ENCODE measurements around the gene KCTD20.
"Not testable (repeated sequence)": the region's sequence is repeated elsewhere in the genome, so short reads cannot be mapped to it uniquely, and the experiment has no call there.

The KCTD20 gene

DNA sequence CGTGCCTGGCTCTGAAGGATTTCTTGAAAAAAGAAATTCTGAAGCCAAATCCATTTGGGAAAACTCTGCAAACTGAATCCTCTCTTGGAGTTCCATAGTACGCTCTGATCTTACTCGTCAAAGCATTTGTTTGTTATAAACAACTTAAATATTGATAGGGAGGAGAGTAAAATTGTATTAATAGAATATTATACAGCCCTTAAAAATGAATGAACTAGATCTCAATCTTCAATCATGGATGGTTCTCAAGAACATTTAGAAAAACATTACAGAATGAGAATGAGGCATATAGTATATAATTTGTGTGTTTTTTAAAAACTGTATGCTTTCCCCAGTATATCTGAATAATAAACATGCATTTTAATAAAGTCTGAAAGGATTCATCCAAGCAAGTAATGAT is 24.8 kb downstream of the KCTD20 start:
- Mint-ChIP-seq H3K4me3 (no peak overlapping the region), H3K9me3 (no peaks in the 10 kb centered on the region), H3K36me3 (ENCODE audit: low read depth) (peaks cover 28% of the 10 kb centered on the region), H3K27ac (no peak overlapping the region), H3K27me3 (ENCODE audit: low read depth) (no peaks in the 10 kb centered on the region), H3K4me1 (no peaks in the 10 kb centered on the region)
- TF ChIP-seq, protein P1, sequence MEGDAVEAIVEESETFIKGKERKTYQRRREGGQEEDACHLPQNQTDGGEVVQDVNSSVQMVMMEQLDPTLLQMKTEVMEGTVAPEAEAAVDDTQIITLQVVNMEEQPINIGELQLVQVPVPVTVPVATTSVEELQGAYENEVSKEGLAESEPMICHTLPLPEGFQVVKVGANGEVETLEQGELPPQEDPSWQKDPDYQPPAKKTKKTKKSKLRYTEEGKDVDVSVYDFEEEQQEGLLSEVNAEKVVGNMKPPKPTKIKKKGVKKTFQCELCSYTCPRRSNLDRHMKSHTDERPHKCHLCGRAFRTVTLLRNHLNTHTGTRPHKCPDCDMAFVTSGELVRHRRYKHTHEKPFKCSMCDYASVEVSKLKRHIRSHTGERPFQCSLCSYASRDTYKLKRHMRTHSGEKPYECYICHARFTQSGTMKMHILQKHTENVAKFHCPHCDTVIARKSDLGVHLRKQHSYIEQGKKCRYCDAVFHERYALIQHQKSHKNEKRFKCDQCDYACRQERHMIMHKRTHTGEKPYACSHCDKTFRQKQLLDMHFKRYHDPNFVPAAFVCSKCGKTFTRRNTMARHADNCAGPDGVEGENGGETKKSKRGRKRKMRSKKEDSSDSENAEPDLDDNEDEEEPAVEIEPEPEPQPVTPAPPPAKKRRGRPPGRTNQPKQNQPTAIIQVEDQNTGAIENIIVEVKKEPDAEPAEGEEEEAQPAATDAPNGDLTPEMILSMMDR (IDR thresholded peaks at IDR 0.05; ENCODE audit: unreplicated experiment in 3 of 3), result no peak

DNA sequence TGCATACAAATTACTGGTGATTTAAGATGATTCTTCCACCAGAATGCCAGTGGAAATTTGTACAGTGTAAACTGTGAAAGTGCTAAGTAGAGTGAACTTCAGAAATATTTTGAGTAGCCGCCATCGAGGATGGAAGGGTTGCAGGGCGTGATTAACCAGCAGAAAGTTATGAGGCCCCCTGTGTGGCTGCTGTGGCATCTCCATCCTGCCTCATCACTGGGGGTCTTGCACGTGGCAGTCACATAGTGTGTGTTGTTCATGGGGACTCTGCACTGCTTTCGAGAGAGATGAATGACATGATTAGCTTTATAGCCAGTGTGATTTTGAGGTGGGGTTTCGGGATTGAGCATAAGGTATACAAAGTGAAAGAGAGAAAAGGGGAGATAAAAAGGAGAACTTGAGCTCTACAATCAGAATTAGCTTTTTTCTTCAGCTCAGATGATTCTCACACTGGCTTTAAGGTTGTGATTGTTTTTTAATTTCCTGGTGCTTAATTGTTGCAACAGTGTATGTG is 26.4 kb downstream of the KCTD20 start:
- no peaks in the 10 kb centered on the region for H3K4me1 Mint-ChIP-seq
- peaks cover 26% of the 10 kb centered on the region for H3K36me3 Mint-ChIP-seq (ENCODE audit: low read depth)
- H3K4me3 Mint-ChIP-seq, result no peak overlapping the region
- TF ChIP-seq, protein P1 (IDR thresholded peaks at IDR 0.05; ENCODE audit: unreplicated experiment in 3 of 3), result no peak
- H3K27ac Mint-ChIP-seq, result no peak overlapping the region
- no peaks in the 10 kb centered on the region for H3K9me3 Mint-ChIP-seq
- no peaks in the 10 kb centered on the region for H3K27me3 Mint-ChIP-seq (ENCODE audit: low read depth)

DNA sequence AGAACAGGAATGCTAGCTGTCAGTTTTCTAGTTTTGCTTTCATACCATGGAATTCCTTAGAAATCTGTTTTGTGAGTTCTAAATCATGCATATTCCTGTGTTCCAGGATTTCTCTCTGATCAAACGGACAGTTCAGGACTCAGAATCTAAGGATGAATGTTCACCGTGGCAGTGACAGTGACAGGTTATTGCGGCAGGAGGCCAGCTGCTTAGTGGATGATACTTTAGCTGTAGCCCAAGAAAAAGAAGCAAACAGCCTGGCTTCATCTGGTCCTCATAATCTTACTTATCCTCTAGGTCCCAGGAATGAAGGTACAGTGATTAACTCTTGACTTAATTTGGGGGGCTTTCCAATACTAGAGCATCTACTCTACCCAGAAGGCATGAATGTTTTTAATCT is 27.1 kb downstream of the KCTD20 start:
- Mint-ChIP-seq H3K27me3 (ENCODE audit: low read depth) (no peaks in the 10 kb centered on the region), H3K4me1 (no peaks in the 10 kb centered on the region), H3K9me3 (no peaks in the 10 kb centered on the region), H3K4me3 (no peak overlapping the region), H3K36me3 (ENCODE audit: low read depth) (peaks cover 27% of the 10 kb centered on the region), H3K27ac (no peak overlapping the region)
- TF ChIP-seq, protein P1 (IDR thresholded peaks at IDR 0.05; ENCODE audit: unreplicated experiment in 3 of 3), result no peak

DNA sequence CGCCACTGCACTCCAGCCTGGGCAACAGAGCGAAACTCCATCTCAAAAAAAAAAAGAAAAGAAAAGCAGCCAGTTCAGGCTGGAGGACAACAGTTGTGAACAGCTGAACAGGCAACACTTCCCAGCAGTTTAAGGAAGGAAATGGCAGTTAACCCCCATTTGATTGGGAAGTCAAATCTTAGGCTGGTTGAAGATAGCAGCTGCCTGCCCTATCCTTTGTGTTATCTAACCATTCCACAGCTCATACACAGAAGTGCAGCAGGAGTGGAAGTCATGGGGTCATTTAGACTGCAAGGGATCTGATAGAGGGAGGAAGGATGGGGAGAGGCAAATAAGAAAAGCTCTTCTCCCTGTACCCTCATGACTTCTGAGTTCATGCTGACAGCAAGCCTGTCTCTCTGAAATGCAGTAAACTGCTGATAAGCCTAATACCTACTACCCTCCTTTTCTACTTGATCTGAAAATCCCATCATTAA is 35.3 kb downstream of the KCTD20 start:
- H3K4me3 Mint-ChIP-seq, result no peak overlapping the region
- peaks cover 26% of the 10 kb centered on the region for H3K4me1 Mint-ChIP-seq
- peak overlapping the region in 1 of 3 experiments; percentile 9 for H3K27ac Mint-ChIP-seq
- TF ChIP-seq, protein P1 (IDR thresholded peaks at IDR 0.05; ENCODE audit: unreplicated experiment in 3 of 3), result no peak
- H3K9me3 Mint-ChIP-seq, result no peaks in the 10 kb centered on the region
- H3K27me3 Mint-ChIP-seq (ENCODE audit: low read depth), result no peaks in the 10 kb centered on the region
- H3K36me3 Mint-ChIP-seq (ENCODE audit: low read depth), result peaks cover 58% of the 10 kb centered on the region

DNA sequence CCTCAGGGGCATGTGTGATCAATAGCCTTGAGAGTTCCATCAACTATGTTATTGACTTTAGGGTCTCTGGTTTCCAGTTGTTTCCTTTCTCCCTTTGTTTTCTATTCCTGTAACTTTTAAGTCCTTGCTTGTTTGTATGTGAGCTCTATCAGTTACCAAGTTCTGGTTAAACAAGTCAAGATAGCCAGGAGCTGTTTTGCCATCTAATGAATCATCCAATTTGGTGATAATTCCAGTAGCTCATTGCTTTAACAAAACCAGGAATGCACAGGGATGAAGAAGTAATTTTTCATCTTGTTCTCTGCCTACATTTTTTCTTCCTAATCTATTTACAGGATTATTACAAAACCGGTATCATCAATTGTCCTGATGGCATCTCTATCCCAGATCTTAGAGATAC is 36.5 kb downstream of the KCTD20 start:
- Mint-ChIP-seq H3K27me3 (ENCODE audit: low read depth) (no peaks in the 10 kb centered on the region), H3K36me3 (ENCODE audit: low read depth) (peaks cover 61% of the 10 kb centered on the region), H3K9me3 (no peaks in the 10 kb centered on the region), H3K4me1 (peaks cover 26% of the 10 kb centered on the region), H3K4me3 (no peak overlapping the region), H3K27ac (peak overlapping the region in 1 of 3 experiments; percentile 22)
- TF ChIP-seq, protein P1 (IDR thresholded peaks at IDR 0.05; ENCODE audit: unreplicated experiment in 3 of 3), result no peak

DNA sequence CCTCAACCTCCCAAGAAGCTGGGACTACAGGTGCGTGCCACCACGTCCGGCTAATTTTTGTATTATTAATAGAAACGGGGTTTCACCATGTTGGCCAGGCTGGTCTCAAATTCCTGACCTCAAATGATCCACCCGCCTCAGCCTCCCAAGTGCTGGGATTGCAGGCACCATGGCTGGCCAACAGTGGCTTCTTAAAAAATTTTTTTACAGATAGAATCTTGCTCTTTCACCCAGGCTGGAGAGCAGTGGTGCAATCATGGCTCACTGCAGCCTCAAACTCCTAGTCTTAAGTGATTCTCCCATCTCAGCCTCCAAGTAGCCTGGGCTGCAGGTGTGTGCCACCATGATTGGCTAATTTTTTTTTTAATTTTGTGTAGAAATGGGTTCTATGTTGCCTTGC is 40.5 kb downstream of the KCTD20 start:
- not testable (repeated sequence) for H3K4me3 Mint-ChIP-seq; H3K9me3 Mint-ChIP-seq; H3K27ac Mint-ChIP-seq; H3K27me3 Mint-ChIP-seq (ENCODE audit: low read depth)
- H3K36me3 Mint-ChIP-seq (ENCODE audit: low read depth), result peaks cover 74% of the 10 kb centered on the region
- peaks cover 17% of the 10 kb centered on the region for H3K4me1 Mint-ChIP-seq
